Measurements from ENCODE around the gene GSC2. TPM values are rescaled to one million over a fixed set of nuclear protein-coding genes. Genes with fewer than 3 reads are reported as not detected.

The GSC2 gene
- total and polyA plus RNA-seq, 9 of the 15 experiments (the other 6 are each of a cell fraction or from before 2014, with no cell fraction given) = not detected

DNA sequence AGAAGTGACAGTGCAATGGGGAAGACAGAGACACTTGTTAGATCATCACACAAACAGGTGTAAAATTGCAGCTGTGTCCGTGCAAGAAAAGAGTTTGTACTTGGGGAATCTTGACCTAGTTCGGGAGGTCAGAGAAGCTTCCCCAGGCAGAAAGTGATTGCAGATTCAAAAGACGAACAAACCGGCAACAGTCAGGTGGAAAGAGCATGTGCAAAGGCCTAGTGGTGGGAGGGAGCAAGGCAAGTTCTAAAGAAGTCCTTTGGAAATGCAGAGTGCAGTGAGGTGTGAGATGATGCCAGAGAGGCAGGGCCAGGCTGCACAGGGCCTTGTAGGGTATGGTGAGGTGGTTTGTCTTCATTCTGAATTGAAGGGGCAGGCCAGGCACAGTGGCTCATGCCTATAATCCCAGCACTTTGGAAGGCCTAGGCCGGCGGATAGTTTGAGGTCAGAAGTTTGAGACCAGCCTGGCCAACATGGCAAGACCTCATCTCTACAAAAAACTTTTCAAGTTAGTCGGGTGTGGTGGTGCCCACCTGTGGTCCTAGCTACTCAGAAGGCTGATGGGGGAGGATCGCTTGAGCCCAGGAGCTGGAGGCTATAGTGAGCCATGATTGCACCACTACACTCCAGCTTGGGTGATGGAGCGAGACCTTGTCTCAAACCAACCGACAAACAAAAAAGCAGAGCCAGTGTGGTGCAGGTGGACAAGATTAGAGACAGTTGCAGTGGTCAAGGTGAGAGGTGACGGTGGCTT lies 3.7 kb downstream of the GSC2 start (continued):
- TF ChIP-seq, protein P1, sequence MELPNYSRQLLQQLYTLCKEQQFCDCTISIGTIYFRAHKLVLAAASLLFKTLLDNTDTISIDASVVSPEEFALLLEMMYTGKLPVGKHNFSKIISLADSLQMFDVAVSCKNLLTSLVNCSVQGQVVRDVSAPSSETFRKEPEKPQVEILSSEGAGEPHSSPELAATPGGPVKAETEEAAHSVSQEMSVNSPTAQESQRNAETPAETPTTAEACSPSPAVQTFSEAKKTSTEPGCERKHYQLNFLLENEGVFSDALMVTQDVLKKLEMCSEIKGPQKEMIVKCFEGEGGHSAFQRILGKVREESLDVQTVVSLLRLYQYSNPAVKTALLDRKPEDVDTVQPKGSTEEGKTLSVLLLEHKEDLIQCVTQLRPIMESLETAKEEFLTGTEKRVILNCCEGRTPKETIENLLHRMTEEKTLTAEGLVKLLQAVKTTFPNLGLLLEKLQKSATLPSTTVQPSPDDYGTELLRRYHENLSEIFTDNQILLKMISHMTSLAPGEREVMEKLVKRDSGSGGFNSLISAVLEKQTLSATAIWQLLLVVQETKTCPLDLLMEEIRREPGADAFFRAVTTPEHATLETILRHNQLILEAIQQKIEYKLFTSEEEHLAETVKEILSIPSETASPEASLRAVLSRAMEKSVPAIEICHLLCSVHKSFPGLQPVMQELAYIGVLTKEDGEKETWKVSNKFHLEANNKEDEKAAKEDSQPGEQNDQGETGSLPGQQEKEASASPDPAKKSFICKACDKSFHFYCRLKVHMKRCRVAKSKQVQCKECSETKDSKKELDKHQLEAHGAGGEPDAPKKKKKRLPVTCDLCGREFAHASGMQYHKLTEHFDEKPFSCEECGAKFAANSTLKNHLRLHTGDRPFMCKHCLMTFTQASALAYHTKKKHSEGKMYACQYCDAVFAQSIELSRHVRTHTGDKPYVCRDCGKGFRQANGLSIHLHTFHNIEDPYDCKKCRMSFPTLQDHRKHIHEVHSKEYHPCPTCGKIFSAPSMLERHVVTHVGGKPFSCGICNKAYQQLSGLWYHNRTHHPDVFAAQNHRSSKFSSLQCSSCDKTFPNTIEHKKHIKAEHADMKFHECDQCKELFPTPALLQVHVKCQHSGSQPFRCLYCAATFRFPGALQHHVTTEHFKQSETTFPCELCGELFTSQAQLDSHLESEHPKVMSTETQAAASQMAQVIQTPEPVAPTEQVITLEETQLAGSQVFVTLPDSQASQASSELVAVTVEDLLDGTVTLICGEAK (IDR thresholded peaks at IDR 0.05) = no peak
- TF ChIP-seq, protein P1 (CRISPR knock-in tag; IDR thresholded peaks at IDR 0.05) = peak; percentile 56
- TF ChIP-seq, protein P2, sequence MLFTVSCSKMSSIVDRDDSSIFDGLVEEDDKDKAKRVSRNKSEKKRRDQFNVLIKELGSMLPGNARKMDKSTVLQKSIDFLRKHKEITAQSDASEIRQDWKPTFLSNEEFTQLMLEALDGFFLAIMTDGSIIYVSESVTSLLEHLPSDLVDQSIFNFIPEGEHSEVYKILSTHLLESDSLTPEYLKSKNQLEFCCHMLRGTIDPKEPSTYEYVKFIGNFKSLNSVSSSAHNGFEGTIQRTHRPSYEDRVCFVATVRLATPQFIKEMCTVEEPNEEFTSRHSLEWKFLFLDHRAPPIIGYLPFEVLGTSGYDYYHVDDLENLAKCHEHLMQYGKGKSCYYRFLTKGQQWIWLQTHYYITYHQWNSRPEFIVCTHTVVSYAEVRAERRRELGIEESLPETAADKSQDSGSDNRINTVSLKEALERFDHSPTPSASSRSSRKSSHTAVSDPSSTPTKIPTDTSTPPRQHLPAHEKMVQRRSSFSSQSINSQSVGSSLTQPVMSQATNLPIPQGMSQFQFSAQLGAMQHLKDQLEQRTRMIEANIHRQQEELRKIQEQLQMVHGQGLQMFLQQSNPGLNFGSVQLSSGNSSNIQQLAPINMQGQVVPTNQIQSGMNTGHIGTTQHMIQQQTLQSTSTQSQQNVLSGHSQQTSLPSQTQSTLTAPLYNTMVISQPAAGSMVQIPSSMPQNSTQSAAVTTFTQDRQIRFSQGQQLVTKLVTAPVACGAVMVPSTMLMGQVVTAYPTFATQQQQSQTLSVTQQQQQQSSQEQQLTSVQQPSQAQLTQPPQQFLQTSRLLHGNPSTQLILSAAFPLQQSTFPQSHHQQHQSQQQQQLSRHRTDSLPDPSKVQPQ (CRISPR knock-in tag; IDR thresholded peaks at IDR 0.05; ENCODE audit: borderline replicate concordance) = no peak
- TF ChIP-seq ILF3 (IDR thresholded peaks at IDR 0.05; ENCODE audit: borderline replicate concordance) (no peak), DNMT1 (IDR thresholded peaks at IDR 0.05) (no peak), SIRT6 (IDR thresholded peaks at IDR 0.05; ENCODE audit: low read depth, low read length) (no peak), MBD2 (IDR thresholded peaks at IDR 0.05; ENCODE audit: borderline replicate concordance, low read depth) (no peak), ARID1B (IDR thresholded peaks at IDR 0.05) (no peak), RBBP5 (IDR thresholded peaks at IDR 0.05; ENCODE audit: borderline replicate concordance, insufficient read depth, low read length, poor library complexity, severe bottlenecking) (peak; percentile 20), CSDE1 (IDR thresholded peaks at IDR 0.05) (no peak), TBL1XR1 (IDR thresholded peaks at IDR 0.05; ENCODE audit: low read length in 2 of 2) (no peak)
- TF ChIP-seq, protein P3, sequence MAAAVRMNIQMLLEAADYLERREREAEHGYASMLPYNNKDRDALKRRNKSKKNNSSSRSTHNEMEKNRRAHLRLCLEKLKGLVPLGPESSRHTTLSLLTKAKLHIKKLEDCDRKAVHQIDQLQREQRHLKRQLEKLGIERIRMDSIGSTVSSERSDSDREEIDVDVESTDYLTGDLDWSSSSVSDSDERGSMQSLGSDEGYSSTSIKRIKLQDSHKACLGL (CRISPR knock-in tag; IDR thresholded peaks at IDR 0.05; ENCODE audit: borderline replicate concordance, poor library complexity, severe bottlenecking) = peak; percentile 8
- TF ChIP-seq, protein P4, sequence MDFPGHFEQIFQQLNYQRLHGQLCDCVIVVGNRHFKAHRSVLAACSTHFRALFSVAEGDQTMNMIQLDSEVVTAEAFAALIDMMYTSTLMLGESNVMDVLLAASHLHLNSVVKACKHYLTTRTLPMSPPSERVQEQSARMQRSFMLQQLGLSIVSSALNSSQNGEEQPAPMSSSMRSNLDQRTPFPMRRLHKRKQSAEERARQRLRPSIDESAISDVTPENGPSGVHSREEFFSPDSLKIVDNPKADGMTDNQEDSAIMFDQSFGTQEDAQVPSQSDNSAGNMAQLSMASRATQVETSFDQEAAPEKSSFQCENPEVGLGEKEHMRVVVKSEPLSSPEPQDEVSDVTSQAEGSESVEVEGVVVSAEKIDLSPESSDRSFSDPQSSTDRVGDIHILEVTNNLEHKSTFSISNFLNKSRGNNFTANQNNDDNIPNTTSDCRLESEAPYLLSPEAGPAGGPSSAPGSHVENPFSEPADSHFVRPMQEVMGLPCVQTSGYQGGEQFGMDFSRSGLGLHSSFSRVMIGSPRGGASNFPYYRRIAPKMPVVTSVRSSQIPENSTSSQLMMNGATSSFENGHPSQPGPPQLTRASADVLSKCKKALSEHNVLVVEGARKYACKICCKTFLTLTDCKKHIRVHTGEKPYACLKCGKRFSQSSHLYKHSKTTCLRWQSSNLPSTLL (IDR thresholded peaks at IDR 0.05) = no peak

Data from K562 (cell line).